PC-3 (cell line): ENCODE measurements around the gene PLAA.

Experiments
- CTCF ChIP-seq: fragments of 300-600 bp; sonication (generic); conservative IDR thresholded peaks from 2 replicates; pipeline ENCODE4 v1.5.1; 2017; ENCODE audit warnings: antibody characterized with exemption, low read depth, mild to moderate bottlenecking, low read length
- EZH2phosphoT487 ChIP-seq: fragments of 300-600 bp; sonication (generic); IDR thresholded peaks from 2 replicates; pipeline ENCODE4 v1.6.1; 2018; ENCODE audit warnings: mild to moderate bottlenecking, antibody characterized with exemption, low read length, borderline replicate concordance

GRCh38 chr9:26919698-26920097 is 27.3 kb downstream of the PLAA start:
- no peak for TF ChIP-seq EZH2phosphoT487
- no peak for TF ChIP-seq CTCF
